ENCODE data around the gene DBR1. TPM values are rescaled to one million over a fixed set of nuclear protein-coding genes. Genes with fewer than 3 reads are reported as not detected.
A peak's percentile ranks its signal among the peaks of the same experiment; 100 is the strongest.

DBR1 gene
- total RNA-seq, 1 donor from 2014 or later, result 14.9 TPM

- H3K27ac Mint-ChIP-seq (ENCODE audit: unreplicated experiment), result peak within 1 kb of the TSS; percentile 99
- H3K36me3 Mint-ChIP-seq (ENCODE audit: low read depth), result peaks cover 8% of the 10 kb centered on the region
- peaks cover 38% of the 10 kb centered on the region for H3K4me1 Mint-ChIP-seq (ENCODE audit: low read depth)
- H3K27me3 Mint-ChIP-seq (ENCODE audit: low read depth), result peaks cover 2% of the 10 kb centered on the region
- no peaks in the 10 kb centered on the region for H3K9me3 Mint-ChIP-seq (ENCODE audit: low read depth)
- TF ChIP-seq CTCF (IDR thresholded peaks at IDR 0.05), result no peak
- peak within 1 kb of the TSS; percentile 92 for H3K4me3 Mint-ChIP-seq (ENCODE audit: unreplicated experiment)
- DNase-seq (ENCODE audit: low spot score), result no peak
Observed at GRCh38 chr3:138187296-138188012, 12.7 kb upstream of the DBR1 start, which contains the start of gene ARMC8. TSS of gene ARMC8 (plus strand) at chr3:138187301. CDS start at chr3:138187555, 254 bp downstream.

- Mint-ChIP-seq H3K36me3 (ENCODE audit: low read depth) (peaks cover 8% of the 10 kb centered on the region), H3K4me3 (ENCODE audit: unreplicated experiment) (peak overlapping the region; percentile 92)
- TF ChIP-seq CTCF (IDR thresholded peaks at IDR 0.05), result no peak
Observed at GRCh38 chr3:138186803-138187295, 12.1 kb upstream of the DBR1 start.

GRCh38 chr3:138186221-138186620, 11.5 kb upstream of the DBR1 start:
- Mint-ChIP-seq H3K27ac (ENCODE audit: unreplicated experiment) (peak overlapping the region; percentile 33), H3K4me1 (ENCODE audit: low read depth) (peaks cover 33% of the 10 kb centered on the region), H3K27me3 (ENCODE audit: low read depth) (peaks cover 2% of the 10 kb centered on the region), H3K36me3 (ENCODE audit: low read depth) (peaks cover 4% of the 10 kb centered on the region), H3K4me3 (ENCODE audit: unreplicated experiment) (peak overlapping the region; percentile 92), H3K9me3 (ENCODE audit: low read depth) (no peaks in the 10 kb centered on the region)
- no peak for DNase-seq (ENCODE audit: low spot score)
- TF ChIP-seq CTCF (IDR thresholded peaks at IDR 0.05), result no peak

More at GRCh38 chr3:138186803-138187295, 12.1 kb upstream of the DBR1 start:
- H3K9me3 Mint-ChIP-seq (ENCODE audit: low read depth), result no peaks in the 10 kb centered on the region
- H3K27me3 Mint-ChIP-seq (ENCODE audit: low read depth), result peaks cover 2% of the 10 kb centered on the region
- peak overlapping the region; percentile 99 for H3K27ac Mint-ChIP-seq (ENCODE audit: unreplicated experiment)
- H3K4me1 Mint-ChIP-seq (ENCODE audit: low read depth), result peaks cover 38% of the 10 kb centered on the region
- no peak for DNase-seq (ENCODE audit: low spot score)

GRCh38 chr3:138184994-138185393, 10.3 kb upstream of the DBR1 start:
- H3K4me3 Mint-ChIP-seq (ENCODE audit: unreplicated experiment), result no peak overlapping the region
- H3K4me1 Mint-ChIP-seq (ENCODE audit: low read depth), result peaks cover 28% of the 10 kb centered on the region
- no peak for DNase-seq (ENCODE audit: low spot score)
- no peak overlapping the region for H3K27ac Mint-ChIP-seq (ENCODE audit: unreplicated experiment)
- no peak for TF ChIP-seq CTCF (IDR thresholded peaks at IDR 0.05)
- peaks cover 4% of the 10 kb centered on the region for H3K36me3 Mint-ChIP-seq (ENCODE audit: low read depth)
- peaks cover 4% of the 10 kb centered on the region for H3K27me3 Mint-ChIP-seq (ENCODE audit: low read depth)
- H3K9me3 Mint-ChIP-seq (ENCODE audit: low read depth), result no peaks in the 10 kb centered on the region

- Mint-ChIP-seq H3K4me1 (ENCODE audit: low read depth) (no peaks in the 10 kb centered on the region), H3K4me3 (ENCODE audit: unreplicated experiment) (no peak overlapping the region), H3K27me3 (ENCODE audit: low read depth) (peaks cover 6% of the 10 kb centered on the region), H3K9me3 (ENCODE audit: low read depth) (no peaks in the 10 kb centered on the region), H3K27ac (ENCODE audit: unreplicated experiment) (no peak overlapping the region), H3K36me3 (ENCODE audit: low read depth) (no peaks in the 10 kb centered on the region)
- DNase-seq (ENCODE audit: low spot score), result no peak
- peak; percentile 79 for TF ChIP-seq CTCF (IDR thresholded peaks at IDR 0.05)
Observed at GRCh38 chr3:138180375-138181029, 5.8 kb upstream of the DBR1 start.
